HG02588 (cell line): ENCODE results near the gene PTPN9.
A peak's percentile ranks its signal among the peaks of the same experiment; 100 is the strongest.
"Not testable (repeated sequence)": the region's sequence is repeated elsewhere in the genome, so short reads cannot be mapped to it uniquely, and the experiment has no call there.

Experiments used
- ATAC-seq: cut with Tn5 transposase; IDR thresholded peaks from one replicate; pipeline ENCODE4 v1.9.1; 2021; ENCODE audit warnings: mild to moderate bottlenecking, moderate library complexity; ENCODE audit not compliant: unreplicated experiment

The PTPN9 gene

GRCh38 chr15:75578948-75579920, at the start of gene PTPN9:
Gene PTPN9 (minus strand): TSS chr15:75579315. CDS start chr15:75578776, 539 bp downstream.
- ATAC-seq = peak; percentile 62

GRCh38 chr15:75625542-75626347, 46.6 kb upstream of the PTPN9 start, which contains the start of gene SNUPN:
Gene SNUPN (minus strand): TSS chr15:75625725. CDS start chr15:75621051, 4,674 bp downstream.
- ATAC-seq = peak; percentile 63

- no peak for ATAC-seq
Observed at GRCh38 chr15:75622505-75622904, 43.4 kb upstream of the PTPN9 start.

- no peak for ATAC-seq
Observed at GRCh38 chr15:75620841-75621391, 41.8 kb upstream of the PTPN9 start.

- ATAC-seq = no peak
Observed at GRCh38 chr15:75620058-75620820, 41.1 kb upstream of the PTPN9 start.

- no peak for ATAC-seq
Observed at GRCh38 chr15:75616766-75617165, 37.7 kb upstream of the PTPN9 start.

GRCh38 chr15:75606711-75607699, 27.9 kb upstream of the PTPN9 start:
- no peak for ATAC-seq

GRCh38 chr15:75606026-75606425, 26.9 kb upstream of the PTPN9 start:
- ATAC-seq = no peak

- ATAC-seq = no peak
Observed at GRCh38 chr15:75599401-75599800, 20.3 kb upstream of the PTPN9 start.

GRCh38 chr15:75598361-75598760, 19.2 kb upstream of the PTPN9 start:
- no peak for ATAC-seq

GRCh38 chr15:75597667-75598341, 18.7 kb upstream of the PTPN9 start:
- no peak for ATAC-seq

GRCh38 chr15:75596703-75597345, 17.7 kb upstream of the PTPN9 start:
- no peak for ATAC-seq

- ATAC-seq = no peak
Observed at GRCh38 chr15:75594276-75594675, 15.2 kb upstream of the PTPN9 start.

- no peak for ATAC-seq
Observed at GRCh38 chr15:75591655-75592364, 12.7 kb upstream of the PTPN9 start.

GRCh38 chr15:75590239-75590638, 11.1 kb upstream of the PTPN9 start:
- ATAC-seq = no peak

- no peak for ATAC-seq
Observed at GRCh38 chr15:75589071-75589470, 10.0 kb upstream of the PTPN9 start.

- not testable (repeated sequence) for ATAC-seq
Observed at GRCh38 chr15:75586422-75586821, 7.3 kb upstream of the PTPN9 start.

- no peak for ATAC-seq
Observed at GRCh38 chr15:75584121-75584520, 5.0 kb upstream of the PTPN9 start.
